Stimulated activated CD4-positive, alpha-beta T cell treated with anti-CD3 and anti-CD28 coated beads, Interleukin-1b, Interleukin-23, amount 100 ng/mL, for 4 hours (primary cell): ENCODE measurements around the gene FRMD3.

Experiments used
- DNase-seq, 2 donors: peaks; one replicate each; pipeline ENCODE4 v3.0.0-alpha.2; 2020; ENCODE audit warnings: low read depth in 2 of 2

The FRMD3 gene

DNA sequence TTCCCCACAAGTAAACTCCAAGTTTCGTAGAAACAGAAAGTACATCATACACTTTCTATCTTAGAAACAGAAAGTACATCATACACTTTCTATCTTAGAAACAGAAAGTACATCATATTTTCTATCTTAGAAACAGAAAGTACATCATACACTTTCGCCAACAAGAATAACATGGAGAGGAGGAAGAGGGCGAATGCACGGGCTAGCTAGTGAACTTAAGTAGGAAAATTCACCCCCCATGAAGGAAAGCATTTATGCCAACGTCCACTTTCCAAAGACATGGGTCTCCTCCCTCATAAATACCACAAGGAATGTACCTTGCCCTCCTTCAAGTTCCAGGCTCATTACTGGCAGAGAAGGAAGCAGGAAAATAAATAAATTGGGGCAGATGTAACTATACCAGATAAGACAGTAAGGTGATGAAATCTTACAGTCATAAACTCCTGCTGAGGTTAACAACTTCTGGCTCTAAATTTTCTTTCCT lies 64.7 kb downstream of the FRMD3 start:
- no peak for DNase-seq

DNA sequence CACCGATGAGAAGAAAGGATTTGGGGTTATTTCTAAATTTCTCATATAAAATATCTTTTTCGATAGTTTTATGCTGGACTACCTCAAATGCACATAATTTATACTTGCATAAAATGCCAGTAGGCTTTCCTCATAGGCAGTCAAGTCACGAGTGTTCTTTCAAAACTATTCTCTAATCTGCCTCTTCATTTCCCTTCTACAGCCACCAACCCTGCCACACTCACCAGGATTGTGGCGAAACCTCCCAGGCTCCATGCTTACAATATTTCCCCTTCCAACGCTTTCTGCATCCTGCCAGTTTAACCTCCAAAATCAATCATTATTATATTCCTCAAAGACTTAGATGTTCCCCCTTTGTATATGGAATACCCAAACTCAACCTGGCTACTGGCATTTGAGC lies 65.4 kb downstream of the FRMD3 start:
- no peak for DNase-seq

DNA sequence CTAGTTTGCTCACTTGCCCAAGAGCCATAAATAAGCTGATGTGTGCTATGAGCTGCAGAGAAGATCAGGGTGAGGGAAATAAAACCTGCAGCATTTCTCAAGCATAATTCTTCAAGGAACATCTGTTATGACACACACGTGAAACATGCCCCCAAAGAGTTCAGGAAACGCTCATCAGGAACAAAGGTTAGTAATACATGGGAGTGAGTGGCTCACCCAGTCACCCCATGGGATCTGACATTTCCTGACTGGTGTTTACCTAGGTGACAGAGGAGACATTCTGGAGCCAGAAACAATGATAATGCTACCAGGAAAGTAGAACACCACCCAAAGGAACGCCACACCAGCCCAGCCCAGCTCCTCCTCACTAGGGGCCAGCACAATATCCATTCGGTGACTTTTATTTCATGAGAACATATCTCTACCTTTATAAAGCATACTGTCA lies 66.0 kb downstream of the FRMD3 start:
- DNase-seq, result no peak

DNA sequence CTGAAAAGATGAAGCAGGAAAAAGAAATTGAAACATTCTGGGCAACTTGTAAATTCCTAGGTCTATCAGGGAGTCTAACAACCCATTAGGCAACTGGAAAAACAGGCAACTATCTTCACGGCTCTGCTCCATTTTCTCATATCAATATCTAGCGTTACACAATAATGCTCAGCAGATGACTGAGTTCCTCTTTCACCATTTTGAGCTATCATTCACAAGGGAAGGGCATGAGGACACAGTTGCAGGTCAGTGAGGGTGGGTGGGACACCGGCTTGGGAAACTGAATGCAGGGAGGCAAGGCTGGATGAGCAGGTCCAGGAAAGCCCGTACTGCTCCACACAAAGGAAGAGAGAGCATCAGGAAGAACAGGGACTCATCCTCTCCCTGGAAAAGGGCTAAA lies 67.0 kb downstream of the FRMD3 start:
- no peak for DNase-seq

DNA sequence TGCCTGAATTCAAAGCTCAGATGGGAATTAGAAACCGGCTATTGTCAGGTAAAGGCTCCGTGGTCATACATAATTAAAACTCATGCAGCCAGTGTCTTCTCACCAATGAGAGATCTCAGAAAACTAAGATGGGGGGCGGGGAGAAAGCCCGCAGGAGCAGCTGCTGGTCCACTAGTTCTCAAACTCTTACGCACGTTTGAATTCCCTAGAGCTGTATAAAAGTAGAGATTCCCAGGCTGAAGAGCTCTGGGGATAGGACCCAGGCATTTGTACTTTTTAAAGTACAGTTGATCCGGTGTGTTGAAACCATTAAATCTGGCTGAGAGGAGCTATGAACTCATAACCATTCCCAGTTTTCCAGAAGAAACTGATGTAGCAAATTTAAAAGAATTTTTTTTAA lies 68.5 kb downstream of the FRMD3 start:
- DNase-seq, result no peak

DNA sequence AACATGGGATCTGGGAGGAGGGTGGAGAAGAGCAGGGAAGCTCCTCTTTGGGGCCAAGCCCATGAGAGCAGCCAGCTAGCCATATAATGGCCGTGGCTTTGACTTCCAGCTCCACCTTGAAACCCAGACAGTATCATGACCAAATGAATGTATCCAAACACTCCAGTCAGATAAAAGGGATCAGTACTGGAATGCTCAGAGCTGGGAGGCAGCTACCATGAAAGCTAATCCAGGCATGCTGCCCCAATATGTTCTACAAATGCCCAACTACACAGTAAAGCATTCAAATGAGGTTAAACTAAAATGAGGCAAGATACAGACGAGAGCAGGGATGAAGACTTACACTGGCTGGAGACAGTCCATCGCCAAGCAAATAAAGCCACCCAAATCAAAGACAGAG lies 69.4 kb downstream of the FRMD3 start:
- DNase-seq, result no peak

DNA sequence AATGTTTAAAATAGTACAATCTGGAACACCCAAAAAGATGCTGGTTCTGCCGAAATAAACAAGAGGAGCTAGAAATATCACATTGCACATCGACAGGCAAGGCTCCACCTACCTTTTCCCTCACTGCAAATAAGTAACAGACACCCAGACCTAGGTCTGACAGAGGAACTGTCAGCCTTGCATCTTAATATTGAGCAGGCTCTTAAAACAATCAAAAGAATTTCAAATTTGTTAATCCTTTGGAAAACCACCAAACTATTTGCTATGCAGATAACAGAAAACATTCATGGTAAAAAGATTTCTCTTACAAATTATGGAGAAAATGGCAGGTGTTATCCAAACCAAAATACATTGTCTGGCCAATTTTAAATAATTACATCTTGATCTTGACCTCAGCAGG lies 71.3 kb downstream of the FRMD3 start:
- no peak for DNase-seq

DNA sequence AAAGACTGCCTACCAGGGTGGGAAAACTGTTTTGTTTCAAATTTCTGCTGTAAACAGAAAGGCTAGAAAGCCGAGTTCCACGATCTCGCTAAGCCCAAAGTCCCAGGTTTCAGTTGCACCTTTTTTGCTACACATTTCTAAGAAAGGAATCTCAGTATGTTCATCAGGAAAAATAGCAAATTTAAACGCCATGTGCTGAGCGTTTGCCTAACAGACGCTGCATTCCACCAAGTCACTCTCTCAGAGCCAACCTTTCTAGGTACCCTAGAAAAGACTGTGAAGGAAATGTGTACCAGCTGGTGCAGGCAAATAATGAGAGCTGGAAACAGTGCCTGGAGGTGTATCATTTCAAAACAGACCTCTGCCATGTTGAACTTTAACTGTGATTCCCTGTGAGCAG lies 71.8 kb downstream of the FRMD3 start:
- DNase-seq, result no peak

DNA sequence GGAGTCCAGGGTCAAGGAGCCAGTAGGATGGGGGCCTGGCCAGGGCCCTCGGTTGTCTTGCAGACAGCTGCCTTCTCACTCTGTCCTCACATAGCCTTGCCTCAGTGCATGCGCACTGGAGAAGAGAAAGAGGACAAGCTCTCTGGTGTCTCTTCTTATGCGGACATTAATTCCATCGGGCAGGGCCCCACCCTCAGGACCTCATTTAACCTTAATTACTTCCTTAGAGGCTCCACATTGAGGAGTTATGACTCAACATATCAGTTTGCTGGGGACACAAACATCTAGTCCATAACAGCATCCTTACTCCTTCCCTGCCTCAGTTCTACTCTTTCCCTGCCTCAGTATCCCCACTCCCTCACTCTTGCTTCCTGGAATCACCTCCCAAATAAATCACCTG lies 78.4 kb downstream of the FRMD3 start:
- no peak for DNase-seq

DNA sequence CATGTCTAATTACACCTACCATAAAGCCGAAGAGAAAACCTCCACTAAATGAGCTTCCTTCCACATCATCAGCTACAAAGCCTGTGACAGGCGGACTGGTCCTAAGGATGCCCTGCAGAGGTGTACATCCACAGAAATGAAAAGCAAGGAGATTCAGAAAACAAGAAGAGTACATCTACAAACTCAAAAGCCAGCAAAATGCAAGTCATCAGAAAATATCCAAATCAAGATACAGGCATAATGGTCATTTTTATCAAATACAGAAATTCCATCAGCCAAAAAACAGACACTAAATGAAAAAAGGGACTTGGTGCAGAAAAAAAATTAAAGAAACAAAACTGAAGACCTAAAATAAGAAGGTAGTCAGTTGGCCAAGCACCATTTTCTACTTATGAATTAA lies 79.7 kb downstream of the FRMD3 start:
- DNase-seq, result no peak

DNA sequence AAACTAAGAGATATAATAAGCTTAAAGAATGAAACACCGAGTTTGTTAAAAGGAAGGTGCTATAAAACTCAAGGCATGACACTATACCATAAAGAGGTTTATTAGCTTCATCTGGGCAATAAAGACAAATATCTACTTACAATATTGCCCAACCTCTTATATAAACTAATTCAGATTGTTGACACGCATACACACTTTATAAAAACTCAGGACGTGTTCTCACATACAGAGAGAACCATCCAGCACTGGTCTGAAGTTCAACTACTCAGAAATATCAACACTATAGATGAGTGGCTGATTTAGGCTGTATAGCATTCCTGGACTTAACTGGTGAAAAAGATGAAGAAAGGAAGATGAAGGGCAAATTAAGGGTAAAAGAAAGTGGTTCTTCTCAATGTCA lies 81.2 kb downstream of the FRMD3 start:
- no peak for DNase-seq

DNA sequence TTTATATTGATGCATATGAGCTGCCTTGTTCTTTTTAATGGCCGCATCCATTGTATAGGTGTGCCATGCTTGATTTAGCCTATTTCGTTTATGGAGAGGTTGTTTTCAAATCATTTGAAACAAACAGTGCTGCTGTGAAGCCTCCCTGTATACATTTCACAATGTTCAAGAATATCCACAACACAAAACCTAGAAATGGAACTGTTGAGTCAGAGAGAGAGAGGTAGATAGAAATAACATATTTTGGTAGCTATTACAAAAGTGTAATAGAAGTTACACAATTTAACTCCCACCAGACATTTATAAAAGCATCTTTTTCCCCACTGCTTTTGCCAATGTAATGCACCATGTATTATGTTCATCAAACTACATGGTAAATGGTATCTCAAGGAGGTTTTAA lies 82.0 kb downstream of the FRMD3 start:
- DNase-seq, result no peak

DNA sequence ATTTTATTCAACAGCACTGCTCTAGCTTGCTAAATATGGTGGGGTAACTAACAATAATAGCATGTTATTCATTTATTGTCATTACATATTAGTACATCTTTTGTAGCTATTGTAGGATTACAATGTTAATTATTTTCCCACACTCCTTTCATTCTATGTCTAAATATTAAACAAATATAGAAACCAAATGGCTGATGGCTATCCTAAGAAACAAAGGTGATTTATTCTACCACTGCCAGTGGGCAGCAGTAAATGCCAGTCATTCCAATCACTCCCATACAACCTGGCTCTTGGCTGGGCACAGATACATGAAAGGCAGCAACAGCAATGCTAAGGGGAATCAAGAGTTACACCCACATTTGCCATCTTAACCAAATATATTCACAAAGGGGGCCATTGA lies 84.1 kb downstream of the FRMD3 start:
- DNase-seq, result no peak

DNA sequence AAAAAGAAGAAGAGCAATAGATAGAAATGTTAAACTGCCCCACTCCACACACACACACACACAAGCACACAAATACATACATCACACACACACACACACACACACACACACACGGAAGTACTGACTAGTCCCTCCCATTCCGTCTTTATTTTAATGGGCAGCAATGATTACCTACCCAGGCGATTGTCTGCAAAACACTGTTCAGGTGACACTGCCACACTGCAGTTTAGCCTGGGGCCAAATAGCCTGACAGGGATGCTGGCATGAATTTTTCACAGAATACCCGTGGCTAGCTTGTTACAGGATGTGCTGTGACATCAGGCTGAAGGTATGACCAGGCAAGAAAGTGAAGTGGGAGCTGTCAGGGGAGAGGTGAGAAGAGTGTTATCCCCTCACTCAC lies 86.9 kb downstream of the FRMD3 start:
- DNase-seq, result no peak

DNA sequence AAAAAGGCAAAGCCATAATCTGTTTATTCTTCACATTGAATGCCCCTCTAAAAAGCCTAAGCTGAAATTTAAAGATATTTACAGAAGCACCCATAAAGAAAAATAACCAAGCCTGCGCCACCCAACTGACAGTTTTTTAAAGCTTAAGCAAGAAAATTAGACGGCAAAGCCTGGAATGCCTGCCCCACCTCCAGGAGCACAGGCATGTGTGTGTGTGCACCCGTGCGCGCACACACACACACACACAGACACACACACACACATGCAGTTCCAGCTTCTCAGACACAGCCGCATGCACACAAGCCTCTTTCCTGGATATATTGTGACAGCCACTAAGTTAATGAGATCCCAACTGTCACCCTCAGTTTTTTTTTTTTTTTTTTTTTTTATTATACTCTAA lies 88.2 kb downstream of the FRMD3 start:
- DNase-seq, result no peak

DNA sequence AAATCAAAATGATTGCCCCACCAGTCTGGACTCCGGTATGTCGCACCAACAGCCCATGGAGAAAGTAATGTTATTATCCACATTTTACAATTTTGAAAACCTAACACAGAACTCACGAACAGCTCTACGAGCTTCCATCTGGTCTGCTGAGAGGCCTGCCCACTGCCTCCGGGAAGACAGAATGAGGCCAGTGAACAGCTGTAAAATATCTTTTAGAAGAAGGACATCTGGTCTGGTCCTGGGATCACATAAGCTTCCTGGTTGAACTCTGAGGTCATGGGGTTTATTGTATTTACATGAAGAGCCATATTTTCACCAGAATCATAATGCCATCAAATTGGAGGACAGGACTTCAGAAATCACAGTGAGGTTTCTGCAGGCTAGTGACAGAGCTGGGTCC lies 89.0 kb downstream of the FRMD3 start:
- no peak for DNase-seq

DNA sequence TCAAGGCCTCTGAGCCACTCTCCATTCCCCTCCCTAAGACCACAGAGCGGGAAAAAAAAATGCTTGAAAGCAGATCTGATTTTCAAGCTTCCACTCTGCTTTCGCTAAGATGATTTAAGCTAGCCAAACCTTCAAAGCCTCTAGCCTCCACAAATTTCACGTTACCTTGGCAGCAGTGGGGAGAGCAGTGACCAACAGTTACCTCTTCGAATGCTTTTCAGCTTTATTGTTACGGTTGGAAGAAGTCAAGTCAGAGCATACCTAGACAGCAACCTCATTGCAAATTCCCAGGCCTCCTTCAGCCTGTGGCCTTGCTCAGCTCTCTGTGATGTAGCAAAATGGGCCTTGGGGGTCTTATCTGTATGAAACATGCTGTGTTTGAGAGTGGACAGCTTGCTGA lies 89.6 kb downstream of the FRMD3 start:
- no peak for DNase-seq

DNA sequence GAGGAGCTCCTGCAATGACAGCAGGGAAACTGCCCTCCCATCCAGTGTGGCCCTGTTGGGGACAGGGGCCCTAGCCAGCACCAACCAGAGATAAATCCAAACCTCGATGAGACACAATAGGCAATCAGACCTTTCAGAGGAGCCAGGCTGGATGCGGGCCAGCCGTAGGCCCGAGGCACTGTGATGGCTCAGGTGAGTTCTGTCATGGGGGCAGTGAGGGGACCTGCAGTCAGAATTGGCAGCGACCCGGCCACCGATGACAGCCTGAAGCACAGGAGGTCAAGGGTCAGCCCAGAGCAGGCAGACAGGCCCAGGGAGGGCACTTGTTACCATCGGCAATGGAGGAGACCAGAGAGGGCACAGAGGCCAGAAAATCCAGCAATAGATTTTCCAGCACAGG lies 90.8 kb downstream of the FRMD3 start:
- no peak for DNase-seq

DNA sequence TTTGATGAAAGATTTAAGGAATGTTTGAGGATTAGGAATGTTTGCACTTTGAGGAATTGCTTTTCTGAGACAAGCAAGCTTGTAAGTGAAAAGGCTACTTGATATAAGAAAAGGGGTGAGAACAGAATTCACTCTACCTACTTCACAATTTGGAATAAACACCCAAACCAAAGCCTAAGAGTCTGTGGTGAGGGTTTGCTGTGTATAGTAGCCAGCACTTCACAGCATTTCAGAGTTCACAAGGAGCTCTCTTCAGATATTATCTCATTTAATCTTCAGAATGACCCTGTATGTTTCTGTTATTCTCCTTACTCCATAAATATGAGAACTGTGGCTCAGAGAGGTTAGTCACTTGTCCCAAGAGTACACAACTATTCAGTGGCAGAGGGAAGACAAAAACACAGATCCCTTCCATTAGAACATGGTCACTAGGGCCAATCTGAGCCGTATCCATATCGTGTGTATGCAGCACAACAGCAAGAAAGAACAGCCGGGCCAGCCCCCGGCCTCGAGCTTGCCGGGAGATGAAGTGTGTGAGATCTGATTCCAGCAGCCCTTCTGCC lies 92.4 kb downstream of the FRMD3 start:
- no peak for DNase-seq

DNA sequence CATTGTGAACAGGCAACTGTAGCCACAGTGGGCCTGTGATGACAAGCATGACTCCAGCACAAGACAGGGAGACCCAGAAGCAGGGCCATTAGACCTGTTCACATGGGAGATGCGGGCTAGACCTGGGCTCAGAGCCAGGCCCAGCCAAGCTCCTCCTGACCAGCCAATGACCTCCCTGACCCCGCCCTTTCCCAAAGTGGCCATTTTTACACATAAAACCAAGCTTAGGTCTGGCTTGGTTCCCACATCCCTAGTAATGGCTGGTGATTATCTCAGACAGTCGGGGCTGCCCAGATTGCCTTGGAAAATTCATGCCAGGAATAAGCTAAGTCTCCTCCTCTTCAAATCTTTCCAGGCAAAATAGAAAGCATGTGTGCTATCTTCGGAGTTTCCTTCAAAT lies 94.1 kb downstream of the FRMD3 start:
- no peak for DNase-seq

DNA sequence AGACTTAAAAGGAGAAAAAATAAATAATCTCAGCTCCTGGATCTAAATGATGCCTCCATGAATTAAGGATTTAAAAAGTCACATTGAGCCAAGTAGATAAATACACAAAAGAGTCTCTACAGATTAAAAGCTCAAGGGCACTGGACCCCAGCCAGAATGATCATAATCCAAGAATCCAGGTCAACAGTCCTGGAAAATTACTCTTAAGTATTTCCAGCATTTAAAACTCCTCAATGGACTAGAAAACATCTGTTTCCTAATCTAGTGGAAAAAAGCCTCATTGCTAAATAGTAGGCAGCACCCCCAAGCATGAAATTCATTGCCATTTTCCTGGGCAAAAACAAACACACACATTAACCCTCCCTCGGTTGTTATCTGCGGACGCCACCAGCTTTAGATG lies 96.8 kb downstream of the FRMD3 start:
- DNase-seq, result no peak

DNA sequence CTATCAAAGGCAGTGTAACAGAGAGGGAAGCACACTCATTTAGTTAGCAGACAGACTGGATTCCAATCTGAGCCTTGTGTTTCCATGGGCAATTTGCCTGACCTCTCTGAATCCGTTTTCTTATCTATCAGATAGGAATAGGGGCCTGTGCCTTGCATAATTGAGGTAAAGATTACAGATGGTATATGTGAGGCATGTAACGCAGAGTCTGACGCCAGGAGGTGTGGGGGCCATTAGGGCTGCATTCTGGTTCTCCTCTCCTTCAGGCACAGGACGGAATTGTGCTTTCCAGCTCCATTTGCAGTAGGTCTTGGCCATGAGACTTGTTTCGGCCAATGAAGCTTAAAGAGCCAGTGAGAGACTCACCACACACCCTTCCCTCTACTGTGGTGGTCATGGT lies 97.6 kb downstream of the FRMD3 start:
- DNase-seq, result no peak

DNA sequence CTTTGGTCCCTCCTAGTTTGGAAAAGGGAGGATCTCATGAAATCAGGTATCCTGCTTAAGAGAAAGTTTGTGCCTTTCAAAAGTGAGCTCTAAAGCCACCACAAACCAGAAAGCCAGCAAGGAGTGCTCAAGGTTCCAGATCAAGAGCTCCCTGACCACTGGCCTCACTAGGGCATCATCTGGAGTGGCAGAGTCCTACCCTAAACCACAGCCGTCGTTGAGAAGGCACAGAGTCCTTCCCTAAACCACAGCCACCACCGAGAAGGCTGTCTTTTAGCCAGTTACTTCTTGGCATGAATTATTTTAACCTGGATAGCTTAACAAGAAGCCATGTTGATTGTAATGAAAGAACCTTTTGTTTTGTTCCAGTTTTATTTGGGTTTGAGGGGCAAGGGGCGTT lies 102.9 kb downstream of the FRMD3 start:
- no peak for DNase-seq

DNA sequence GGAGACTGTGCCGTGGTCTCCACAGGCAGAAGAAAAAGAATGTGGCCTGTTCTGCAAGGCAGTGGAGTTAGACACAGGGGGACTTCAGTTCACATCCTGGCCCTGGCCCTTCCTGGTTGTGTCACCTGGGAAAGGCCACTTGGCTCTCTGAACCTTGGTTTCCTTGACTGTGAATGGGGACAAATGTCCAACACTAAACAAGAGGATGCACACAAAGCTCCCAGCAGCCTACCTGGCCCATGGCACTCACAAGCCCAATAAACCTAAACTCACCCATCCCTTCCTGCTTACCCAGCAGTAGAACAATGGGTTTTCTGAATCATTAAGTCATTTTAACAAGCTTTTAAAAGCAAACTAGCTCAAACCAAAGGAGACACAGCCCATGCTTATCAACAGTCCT lies 103.9 kb downstream of the FRMD3 start:
- DNase-seq, result no peak

DNA sequence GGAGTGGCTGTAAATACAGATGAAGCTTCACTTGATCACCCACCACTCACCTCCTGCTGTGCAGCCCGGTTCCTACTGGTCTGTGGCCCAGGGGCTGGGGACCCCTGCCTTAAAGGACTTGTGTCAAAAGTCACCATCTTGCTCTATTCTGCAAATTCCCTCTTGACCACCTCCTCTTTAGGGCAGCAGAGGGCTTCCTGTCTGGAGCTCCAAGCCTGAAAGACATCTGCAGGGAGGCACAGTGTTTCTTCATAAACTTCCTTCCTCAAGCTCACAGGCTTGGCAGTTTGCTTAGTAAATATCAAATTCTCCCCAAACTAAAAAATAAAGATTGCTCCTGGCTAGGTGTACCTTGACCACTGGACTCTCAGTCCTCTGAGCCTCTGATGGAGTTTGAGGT lies 104.4 kb downstream of the FRMD3 start:
- DNase-seq, result no peak
